ENCODE data around the gene LCE1D.

DNA sequence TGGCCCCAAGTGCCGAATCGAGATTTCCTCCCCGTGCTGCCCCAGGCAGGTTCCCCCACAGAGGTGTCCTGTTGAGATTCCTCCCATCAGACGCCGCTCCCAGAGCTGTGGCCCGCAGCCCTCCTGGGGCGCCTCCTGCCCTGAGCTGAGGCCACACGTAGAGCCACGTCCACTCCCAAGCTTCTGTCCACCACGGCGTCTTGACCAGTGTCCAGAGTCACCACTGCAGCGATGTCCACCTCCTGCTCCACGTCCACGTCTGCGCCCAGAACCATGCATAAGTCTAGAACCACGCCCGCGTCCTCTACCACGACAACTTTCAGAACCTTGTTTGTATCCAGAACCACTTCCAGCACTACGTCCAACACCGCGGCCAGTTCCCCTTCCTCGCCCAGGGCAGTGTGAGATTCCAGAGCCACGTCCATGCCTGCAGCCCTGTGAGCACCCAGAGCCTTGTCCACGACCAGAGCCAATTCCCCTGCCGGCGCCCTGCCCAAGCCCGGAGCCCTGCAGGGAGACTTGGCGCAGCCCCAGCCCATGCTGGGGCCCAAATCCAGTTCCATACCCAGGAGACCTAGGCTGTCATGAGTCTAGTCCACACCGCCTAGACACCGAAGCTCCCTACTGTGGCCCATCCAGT, 35.9 kb upstream of the LCE1D start:
- TF ChIP-seq, protein P1, sequence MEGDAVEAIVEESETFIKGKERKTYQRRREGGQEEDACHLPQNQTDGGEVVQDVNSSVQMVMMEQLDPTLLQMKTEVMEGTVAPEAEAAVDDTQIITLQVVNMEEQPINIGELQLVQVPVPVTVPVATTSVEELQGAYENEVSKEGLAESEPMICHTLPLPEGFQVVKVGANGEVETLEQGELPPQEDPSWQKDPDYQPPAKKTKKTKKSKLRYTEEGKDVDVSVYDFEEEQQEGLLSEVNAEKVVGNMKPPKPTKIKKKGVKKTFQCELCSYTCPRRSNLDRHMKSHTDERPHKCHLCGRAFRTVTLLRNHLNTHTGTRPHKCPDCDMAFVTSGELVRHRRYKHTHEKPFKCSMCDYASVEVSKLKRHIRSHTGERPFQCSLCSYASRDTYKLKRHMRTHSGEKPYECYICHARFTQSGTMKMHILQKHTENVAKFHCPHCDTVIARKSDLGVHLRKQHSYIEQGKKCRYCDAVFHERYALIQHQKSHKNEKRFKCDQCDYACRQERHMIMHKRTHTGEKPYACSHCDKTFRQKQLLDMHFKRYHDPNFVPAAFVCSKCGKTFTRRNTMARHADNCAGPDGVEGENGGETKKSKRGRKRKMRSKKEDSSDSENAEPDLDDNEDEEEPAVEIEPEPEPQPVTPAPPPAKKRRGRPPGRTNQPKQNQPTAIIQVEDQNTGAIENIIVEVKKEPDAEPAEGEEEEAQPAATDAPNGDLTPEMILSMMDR (IDR thresholded peaks at IDR 0.05): no peak
- TF ChIP-seq POLR2A (IDR thresholded peaks at IDR 0.05) (no peak), EP300 (IDR thresholded peaks at IDR 0.05) (no peak)

Data from tibial nerve (tissue), 4 donors.